Neutrophil (primary cell): Measurements from ENCODE around the gene APBA3.
"Not testable (repeated sequence)": the region's sequence is repeated elsewhere in the genome, so short reads cannot be mapped to it uniquely, and the experiment has no call there.

Experiments
- H3K27ac ChIP-seq: fragments of 200-600 bp; sonication (generic); 2 replicates; pipeline ENCODE4 v1.5.1; 2016; ENCODE audit warnings: mild to moderate bottlenecking, moderate library complexity
- H3K27me3 ChIP-seq: fragments of 200-600 bp; sonication (generic); 2 replicates; pipeline ENCODE4 v1.6.0; 2016; ENCODE audit warnings: mild to moderate bottlenecking
- H3K36me3 ChIP-seq: fragments of 200-600 bp; sonication (generic); 2 replicates; pipeline ENCODE4 v1.5.1; 2017
- H3K4me1 ChIP-seq, 2 experiments: fragments of 200-600 bp in 1 of 2; sonication (generic) in 1 of 2; 1 replicate in 1 of 2; 2 replicates in 1 of 2; pipeline versions ENCODE4 v1.5.1 to v1.6.1; 2013 to 2016; ENCODE audit warnings: low read depth in 1 of 2, low read length in 1 of 2, mild to moderate bottlenecking in 1 of 2, moderate library complexity in 1 of 2; ENCODE audit not compliant: control insufficient read depth in 1 of 2, insufficient read depth in 1 of 2
- H3K4me3 ChIP-seq, 2 experiments: fragments of 200-600 bp in 1 of 2; sonication (generic) in 1 of 2; 1 replicate in 1 of 2; 2 replicates in 1 of 2; pipeline ENCODE4 v1.5.1; 2013 to 2016; ENCODE audit warnings: low read depth in 1 of 2, low read length in 1 of 2, mild to moderate bottlenecking in 1 of 2, moderate library complexity in 1 of 2
- H3K9me3 ChIP-seq: fragments of 200-600 bp; sonication (generic); 2 replicates; pipeline ENCODE4 v1.5.1; 2016
- CTCF ChIP-seq: fragments of 200-600 bp; sonication (generic); IDR thresholded peaks from 2 replicates; pipeline ENCODE4 v1.5.1; 2016; ENCODE audit warnings: antibody characterized with exemption

The APBA3 gene

GRCh38 chr19:3768748-3769099 is 7.2 kb upstream of the APBA3 start:
- no peak for TF ChIP-seq CTCF
- Histone ChIP-seq H3K36me3 (peaks cover 25% of the 10 kb centered on the region), H3K9me3 (no peaks in the 10 kb centered on the region), H3K27ac (no peak overlapping the region), H3K4me3 (no peak overlapping the region), H3K4me1 (peaks cover 6 to 9% of the 10 kb centered on the region in 2 experiments), H3K27me3 (no peaks in the 10 kb centered on the region)

- Histone ChIP-seq H3K36me3 (peaks cover 25% of the 10 kb centered on the region), H3K27ac (no peak overlapping the region)
- TF ChIP-seq CTCF, result no peak
These were observed 6.7 kb upstream of the APBA3 start for GRCh38 chr19:3768015-3768747.

GRCh38 chr19:3767050-3767449 is 5.6 kb upstream of the APBA3 start:
- no peaks in the 10 kb centered on the region for H3K9me3 ChIP-seq
- no peak overlapping the region for H3K27ac ChIP-seq
- peaks cover 13 to 22% of the 10 kb centered on the region in 2 experiments for H3K4me1 ChIP-seq
- TF ChIP-seq CTCF, result no peak
- H3K27me3 ChIP-seq, result no peaks in the 10 kb centered on the region
- H3K36me3 ChIP-seq, result peaks cover 25% of the 10 kb centered on the region
- H3K4me3 ChIP-seq, result no peak overlapping the region

More at GRCh38 chr19:3768015-3768747, 6.7 kb upstream of the APBA3 start:
- Histone ChIP-seq H3K4me1 (peaks cover 10 to 14% of the 10 kb centered on the region in 2 experiments), H3K4me3 (no peak overlapping the region), H3K9me3 (no peaks in the 10 kb centered on the region), H3K27me3 (no peaks in the 10 kb centered on the region)

- Histone ChIP-seq H3K4me3 (no peak overlapping the region), H3K9me3 (no peaks in the 10 kb centered on the region), H3K27me3 (no peaks in the 10 kb centered on the region), H3K27ac (peak overlapping the region; percentile 38), H3K4me1 (peaks cover 18 to 27% of the 10 kb centered on the region in 2 experiments), H3K36me3 (peaks cover 25% of the 10 kb centered on the region)
- no peak for TF ChIP-seq CTCF
These were observed 5.0 kb upstream of the APBA3 start for GRCh38 chr19:3766520-3766919.

GRCh38 chr19:3765757-3766156 is 4.3 kb upstream of the APBA3 start:
- H3K27me3 ChIP-seq, H3K4me3 ChIP-seq, H3K9me3 ChIP-seq, H3K27ac ChIP-seq: not testable (repeated sequence)
- Histone ChIP-seq H3K36me3 (peaks cover 25% of the 10 kb centered on the region), H3K4me1 (peaks cover 23 to 35% of the 10 kb centered on the region in 2 experiments)

GRCh38 chr19:3765121-3765520 is 3.6 kb upstream of the APBA3 start:
- no peak overlapping the region for H3K27ac ChIP-seq
- peaks cover 25% of the 10 kb centered on the region for H3K36me3 ChIP-seq
- peaks cover 27 to 36% of the 10 kb centered on the region in 2 experiments for H3K4me1 ChIP-seq
- H3K4me3 ChIP-seq, result no peak overlapping the region
- no peaks in the 10 kb centered on the region for H3K27me3 ChIP-seq
- no peaks in the 10 kb centered on the region for H3K9me3 ChIP-seq
- no peak for TF ChIP-seq CTCF
